ENCODE data around the gene PALB2. TPM values are rescaled to one million over a fixed set of nuclear protein-coding genes. Genes with fewer than 3 reads are reported as not detected.

Gene PALB2
- total and polyA plus RNA-seq, 10 of the 15 experiments (the other 5 are each of a cell fraction or from before 2014, with no cell fraction given), result 9.2 to 24.6 (median 17.6) TPM

DNA sequence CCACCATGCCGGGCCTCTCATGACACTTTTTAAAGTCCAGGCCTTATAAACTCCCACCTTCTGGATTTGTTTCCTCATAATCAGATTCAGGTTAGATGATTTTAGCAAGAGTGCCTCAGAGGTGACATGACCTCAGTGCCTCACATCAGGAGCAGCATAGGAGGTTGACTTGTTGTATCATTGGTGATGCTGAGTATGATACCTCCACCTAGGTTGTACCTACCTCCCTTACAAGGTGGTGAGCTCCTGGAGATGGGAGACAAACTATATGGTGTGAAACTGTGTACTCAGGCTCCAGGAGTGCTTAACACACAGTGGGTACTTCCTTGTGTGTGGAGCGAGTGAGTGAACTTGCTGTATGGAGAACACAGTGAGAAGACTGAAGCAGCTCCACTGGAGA is 63.6 kb downstream of the PALB2 start:
- RAD21 ChIA-PET (ENCODE audit: unreplicated experiment), result no interaction called here
- H3K4me2 ChIP-seq (ENCODE audit: control insufficient read depth, insufficient read depth), result no peak overlapping the region
- DNase-seq (ENCODE audit: low read depth, low spot score) (no peak), FAIRE-seq (no peak), ATAC-seq (no peak)
- no peak overlapping the region for H3K9ac ChIP-seq (ENCODE audit: control insufficient read depth, insufficient read depth, low read length)
- H3K4me3 ChIP-seq, result no peak overlapping the region
- H3K36me3 ChIP-seq (ENCODE audit: control insufficient read depth in 2 of 2, insufficient read depth in 2 of 2, low read length in 1 of 2), result peaks cover 3 to 18% of the 10 kb centered on the region in 2 experiments
- H3K4me1 ChIP-seq (ENCODE audit: control insufficient read depth, insufficient read depth, low read length), result no peaks in the 10 kb centered on the region
- CTCF ChIA-PET, result no interaction called here
- WGBS (ENCODE audit: insufficient coverage, insufficient replicate concordance, low lambda C conversion rate, missing lambda C conversion rate), result 100% methylated on average over 2 of the region's 2 CpGs
- no peaks in the 10 kb centered on the region for H3K79me2 ChIP-seq (ENCODE audit: control insufficient read depth, insufficient read depth, low read length)
- H3K27ac ChIP-seq (ENCODE audit: control insufficient read depth, insufficient read depth), result no peak overlapping the region
- intact Hi-C loops (cut with micrococcal nuclease; ENCODE audit: unreplicated experiment) (no loop called here), in situ Hi-C loops (cut with MboI) (no loop called here)
- no peak overlapping the region for H2AFZ ChIP-seq (ENCODE audit: control insufficient read depth, low read depth, low read length)
- BruUV-seq (replicated peaks), result no TSS peak
- SMC1A ChIA-PET (ENCODE audit: uncharacterized antibody, unreplicated experiment), result no interaction called here
- no peaks in the 10 kb centered on the region for H3K9me3 ChIP-seq (replicated peaks; ENCODE audit: control insufficient read depth, insufficient read depth, low read length)
- H3K27me3 ChIP-seq (replicated peaks in 1 of 2; ENCODE audit: control insufficient read depth in 2 of 2, insufficient read depth in 2 of 2, low read length in 1 of 2), result no peaks in the 10 kb centered on the region
- POLR2A ChIA-PET, result no interaction called here
- H4K20me1 ChIP-seq (ENCODE audit: control insufficient read depth, insufficient read depth), result no peaks in the 10 kb centered on the region
- TF ChIP-seq SMC3 (IDR thresholded peaks at IDR 0.05; ENCODE audit: borderline replicate concordance, low read length) (no peak), ZNF207 (IDR thresholded peaks at IDR 0.05; ENCODE audit: borderline replicate concordance) (no peak), ZBED1 (IDR thresholded peaks at IDR 0.05; ENCODE audit: borderline replicate concordance) (no peak), MTA2 (IDR thresholded peaks at IDR 0.05; ENCODE audit: low read depth) (no peak), PKNOX1 (IDR thresholded peaks at IDR 0.05) (no peak), GABPA (IDR thresholded peaks at IDR 0.05; ENCODE audit: low read depth) (no peak), ATF7 (IDR thresholded peaks at IDR 0.05; ENCODE audit: low read depth) (no peak), NFXL1 (IDR thresholded peaks at IDR 0.05; ENCODE audit: borderline replicate concordance) (no peak), TARDBP (IDR thresholded peaks at IDR 0.05; ENCODE audit: borderline replicate concordance) (no peak), ESRRA (IDR thresholded peaks at IDR 0.05; ENCODE audit: low read length) (no peak), CBX3 (IDR thresholded peaks at IDR 0.05; ENCODE audit: borderline replicate concordance, low read depth) (no peak)
- TF ChIP-seq, protein P1, sequence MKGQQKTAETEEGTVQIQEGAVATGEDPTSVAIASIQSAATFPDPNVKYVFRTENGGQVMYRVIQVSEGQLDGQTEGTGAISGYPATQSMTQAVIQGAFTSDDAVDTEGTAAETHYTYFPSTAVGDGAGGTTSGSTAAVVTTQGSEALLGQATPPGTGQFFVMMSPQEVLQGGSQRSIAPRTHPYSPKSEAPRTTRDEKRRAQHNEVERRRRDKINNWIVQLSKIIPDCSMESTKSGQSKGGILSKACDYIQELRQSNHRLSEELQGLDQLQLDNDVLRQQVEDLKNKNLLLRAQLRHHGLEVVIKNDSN (IDR thresholded peaks at IDR 0.05; ENCODE audit: borderline replicate concordance, extremely low read length, insufficient read depth, low read depth, low read length), result no peak
- TF ChIP-seq, protein P2, sequence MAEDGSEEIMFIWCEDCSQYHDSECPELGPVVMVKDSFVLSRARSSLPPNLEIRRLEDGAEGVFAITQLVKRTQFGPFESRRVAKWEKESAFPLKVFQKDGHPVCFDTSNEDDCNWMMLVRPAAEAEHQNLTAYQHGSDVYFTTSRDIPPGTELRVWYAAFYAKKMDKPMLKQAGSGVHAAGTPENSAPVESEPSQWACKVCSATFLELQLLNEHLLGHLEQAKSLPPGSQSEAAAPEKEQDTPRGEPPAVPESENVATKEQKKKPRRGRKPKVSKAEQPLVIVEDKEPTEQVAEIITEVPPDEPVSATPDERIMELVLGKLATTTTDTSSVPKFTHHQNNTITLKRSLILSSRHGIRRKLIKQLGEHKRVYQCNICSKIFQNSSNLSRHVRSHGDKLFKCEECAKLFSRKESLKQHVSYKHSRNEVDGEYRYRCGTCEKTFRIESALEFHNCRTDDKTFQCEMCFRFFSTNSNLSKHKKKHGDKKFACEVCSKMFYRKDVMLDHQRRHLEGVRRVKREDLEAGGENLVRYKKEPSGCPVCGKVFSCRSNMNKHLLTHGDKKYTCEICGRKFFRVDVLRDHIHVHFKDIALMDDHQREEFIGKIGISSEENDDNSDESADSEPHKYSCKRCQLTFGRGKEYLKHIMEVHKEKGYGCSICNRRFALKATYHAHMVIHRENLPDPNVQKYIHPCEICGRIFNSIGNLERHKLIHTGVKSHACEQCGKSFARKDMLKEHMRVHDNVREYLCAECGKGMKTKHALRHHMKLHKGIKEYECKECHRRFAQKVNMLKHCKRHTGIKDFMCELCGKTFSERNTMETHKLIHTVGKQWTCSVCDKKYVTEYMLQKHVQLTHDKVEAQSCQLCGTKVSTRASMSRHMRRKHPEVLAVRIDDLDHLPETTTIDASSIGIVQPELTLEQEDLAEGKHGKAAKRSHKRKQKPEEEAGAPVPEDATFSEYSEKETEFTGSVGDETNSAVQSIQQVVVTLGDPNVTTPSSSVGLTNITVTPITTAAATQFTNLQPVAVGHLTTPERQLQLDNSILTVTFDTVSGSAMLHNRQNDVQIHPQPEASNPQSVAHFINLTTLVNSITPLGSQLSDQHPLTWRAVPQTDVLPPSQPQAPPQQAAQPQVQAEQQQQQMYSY (CRISPR knock-in tag; IDR thresholded peaks at IDR 0.05), result no peak
- TF ChIP-seq, protein P3, sequence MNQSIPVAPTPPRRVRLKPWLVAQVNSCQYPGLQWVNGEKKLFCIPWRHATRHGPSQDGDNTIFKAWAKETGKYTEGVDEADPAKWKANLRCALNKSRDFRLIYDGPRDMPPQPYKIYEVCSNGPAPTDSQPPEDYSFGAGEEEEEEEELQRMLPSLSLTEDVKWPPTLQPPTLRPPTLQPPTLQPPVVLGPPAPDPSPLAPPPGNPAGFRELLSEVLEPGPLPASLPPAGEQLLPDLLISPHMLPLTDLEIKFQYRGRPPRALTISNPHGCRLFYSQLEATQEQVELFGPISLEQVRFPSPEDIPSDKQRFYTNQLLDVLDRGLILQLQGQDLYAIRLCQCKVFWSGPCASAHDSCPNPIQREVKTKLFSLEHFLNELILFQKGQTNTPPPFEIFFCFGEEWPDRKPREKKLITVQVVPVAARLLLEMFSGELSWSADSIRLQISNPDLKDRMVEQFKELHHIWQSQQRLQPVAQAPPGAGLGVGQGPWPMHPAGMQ (IDR thresholded peaks at IDR 0.05; ENCODE audit: borderline replicate concordance), result no peak
